ENCODE measurements around the gene KRTAP16-1. TPM values are rescaled to one million over a fixed set of nuclear protein-coding genes. Genes with fewer than 3 reads are reported as not detected.

The KRTAP16-1 gene
- total and polyA plus RNA-seq, 4 donors, result not detected

DNA sequence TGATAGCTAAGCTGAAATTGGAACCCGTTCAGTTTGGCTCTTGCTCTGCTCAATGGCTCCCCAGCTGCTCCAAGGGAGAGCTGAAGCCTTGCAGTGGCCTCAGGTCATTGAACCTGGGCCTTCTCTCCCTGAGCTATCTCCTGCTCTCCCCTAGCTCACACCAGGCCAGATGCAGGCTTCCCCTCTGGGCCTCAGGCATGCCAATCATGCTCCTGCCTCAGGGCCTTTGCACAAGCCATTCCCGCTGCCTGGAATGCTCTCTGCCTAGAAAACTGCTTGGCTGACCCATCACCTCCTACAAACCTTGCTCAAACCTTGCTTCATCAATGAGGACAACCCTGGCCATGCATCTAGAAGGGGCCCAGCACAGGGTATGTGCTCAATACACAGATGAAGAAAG is 23.1 kb upstream of the KRTAP16-1 start:
- 67% methylated on average over 1 of the region's 2 CpGs for whole genome bisulfite sequencing (ENCODE audit: insufficient coverage)
- no peak for DNase-seq (ENCODE audit: low read depth in 4 of 6, low spot score in 6 of 6)
- H3K27ac ChIP-seq (ENCODE audit: low read depth, low read length), result no peak overlapping the region
- peaks cover 10% of the 10 kb centered on the region for H3K4me1 ChIP-seq (ENCODE audit: control insufficient read depth, insufficient read depth, low read length)
- no peak overlapping the region for H3K4me3 ChIP-seq (ENCODE audit: low read depth, low read length)
- no peaks in the 10 kb centered on the region for H3K9me3 ChIP-seq (ENCODE audit: control insufficient read depth, insufficient read depth, low read length)
- H3K36me3 ChIP-seq (ENCODE audit: control insufficient read depth, insufficient read depth, low read length), result no peaks in the 10 kb centered on the region
- no peaks in the 10 kb centered on the region for H3K27me3 ChIP-seq (ENCODE audit: control insufficient read depth, insufficient read depth, low read length)

DNA sequence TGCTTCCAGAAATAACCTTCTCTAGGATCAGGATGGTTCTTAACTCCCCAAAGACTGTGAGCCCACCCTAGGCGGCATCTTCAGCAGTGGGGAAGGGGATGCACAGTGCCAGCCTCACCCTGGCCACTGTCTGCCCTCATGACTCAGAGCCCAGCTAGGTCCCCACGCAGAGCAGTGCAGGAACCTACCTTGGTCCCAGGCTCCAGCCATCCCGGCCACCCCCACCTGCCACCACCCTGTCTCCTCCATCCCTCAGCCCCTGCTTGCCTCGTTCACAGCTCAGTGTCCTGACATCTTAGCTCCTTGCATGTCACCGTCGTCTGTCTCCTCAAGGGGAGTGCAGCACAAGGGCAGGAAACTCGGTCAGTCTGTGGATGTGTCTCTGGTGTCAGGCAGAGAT is 22.5 kb upstream of the KRTAP16-1 start:
- Histone ChIP-seq H3K4me1 (ENCODE audit: control insufficient read depth, insufficient read depth, low read length) (peaks cover 11% of the 10 kb centered on the region), H3K27me3 (ENCODE audit: control insufficient read depth, insufficient read depth, low read length) (no peaks in the 10 kb centered on the region), H3K36me3 (ENCODE audit: control insufficient read depth, insufficient read depth, low read length) (no peaks in the 10 kb centered on the region), H3K9me3 (ENCODE audit: control insufficient read depth, insufficient read depth, low read length) (no peaks in the 10 kb centered on the region), H3K27ac (ENCODE audit: low read depth, low read length) (no peak overlapping the region), H3K4me3 (ENCODE audit: low read depth, low read length) (no peak overlapping the region)
- WGBS (ENCODE audit: insufficient coverage), result 68% methylated on average over 5 of the region's 7 CpGs
- DNase-seq (ENCODE audit: low read depth in 4 of 6, low spot score in 6 of 6), result no peak

DNA sequence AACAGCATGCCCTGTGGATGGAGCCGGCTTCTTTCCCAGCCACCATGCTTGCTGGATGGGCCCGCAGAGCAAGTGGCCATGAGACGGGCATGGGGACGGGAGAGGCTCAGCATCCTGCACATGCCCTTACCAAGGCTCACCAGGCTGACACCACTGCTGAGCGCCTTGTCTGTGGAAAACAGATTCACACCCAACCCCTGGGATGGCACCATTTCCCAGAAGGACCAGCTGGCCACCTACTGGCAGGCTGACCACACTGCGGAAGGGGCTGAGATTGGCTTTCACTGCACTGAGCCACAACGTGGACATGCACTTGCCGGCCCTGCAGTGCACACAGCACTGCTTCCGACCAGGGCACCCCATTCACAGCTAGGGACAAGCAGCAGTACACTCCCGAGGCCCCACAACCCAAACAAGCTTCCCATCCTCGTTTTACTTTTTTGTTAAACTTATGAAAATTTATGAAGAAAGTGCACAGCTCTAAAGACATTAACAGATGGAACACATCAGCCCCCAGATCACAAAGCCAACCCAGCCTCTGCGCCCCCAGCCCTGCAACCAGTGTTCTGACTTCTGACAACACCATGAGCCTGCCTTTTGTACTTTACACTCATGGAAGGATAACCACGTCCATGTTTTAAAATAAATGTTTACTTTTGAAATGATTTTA is 20.3 kb upstream of the KRTAP16-1 start:
- peak in 2 of 6 donors; percentile 44 to 47 for DNase-seq (ENCODE audit: low read depth in 4 of 6, low spot score in 6 of 6)
- WGBS (ENCODE audit: insufficient coverage), result 59% methylated on average over 8 of the region's 13 CpGs

DNA sequence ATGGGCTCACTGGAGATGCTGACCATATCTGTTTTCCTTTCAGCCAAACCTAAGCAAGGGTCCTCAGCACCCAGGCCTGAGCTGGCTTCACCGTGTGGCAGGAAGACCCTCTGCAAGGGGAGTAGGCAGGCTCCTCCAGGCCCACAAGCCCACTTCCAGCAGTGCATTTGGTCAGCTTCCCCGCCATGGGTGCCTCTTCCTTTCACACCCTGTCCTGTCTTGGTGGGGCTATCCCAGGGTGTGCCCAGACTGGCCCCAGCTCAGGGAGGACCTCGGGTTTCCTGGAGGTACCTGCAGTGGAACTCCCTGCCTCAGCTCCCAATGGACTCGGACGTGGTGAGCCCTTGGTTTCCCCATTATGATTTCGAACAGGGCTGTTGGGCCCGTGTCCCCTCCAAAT is 19.1 kb upstream of the KRTAP16-1 start:
- H3K27ac ChIP-seq (ENCODE audit: low read depth, low read length), result no peak overlapping the region
- no peak overlapping the region for H3K4me3 ChIP-seq (ENCODE audit: low read depth, low read length)
- peaks cover 11% of the 10 kb centered on the region for H3K4me1 ChIP-seq (ENCODE audit: control insufficient read depth, insufficient read depth, low read length)
- WGBS (ENCODE audit: insufficient coverage), result 85% methylated on average over 7 of the region's 7 CpGs
- H3K9me3 ChIP-seq (ENCODE audit: control insufficient read depth, insufficient read depth, low read length), result no peaks in the 10 kb centered on the region
- DNase-seq (ENCODE audit: low read depth in 4 of 6, low spot score in 6 of 6), result no peak
- H3K36me3 ChIP-seq (ENCODE audit: control insufficient read depth, insufficient read depth, low read length), result no peaks in the 10 kb centered on the region
- no peaks in the 10 kb centered on the region for H3K27me3 ChIP-seq (ENCODE audit: control insufficient read depth, insufficient read depth, low read length)

More for the DNA sequence above, 20.3 kb upstream of the KRTAP16-1 start:
- Histone ChIP-seq H3K36me3 (ENCODE audit: control insufficient read depth, insufficient read depth, low read length) (no peaks in the 10 kb centered on the region), H3K27ac (ENCODE audit: low read depth, low read length) (no peak overlapping the region), H3K27me3 (ENCODE audit: control insufficient read depth, insufficient read depth, low read length) (no peaks in the 10 kb centered on the region), H3K4me1 (ENCODE audit: control insufficient read depth, insufficient read depth, low read length) (peaks cover 11% of the 10 kb centered on the region), H3K9me3 (ENCODE audit: control insufficient read depth, insufficient read depth, low read length) (no peaks in the 10 kb centered on the region), H3K4me3 (ENCODE audit: low read depth, low read length) (no peak overlapping the region)

DNA sequence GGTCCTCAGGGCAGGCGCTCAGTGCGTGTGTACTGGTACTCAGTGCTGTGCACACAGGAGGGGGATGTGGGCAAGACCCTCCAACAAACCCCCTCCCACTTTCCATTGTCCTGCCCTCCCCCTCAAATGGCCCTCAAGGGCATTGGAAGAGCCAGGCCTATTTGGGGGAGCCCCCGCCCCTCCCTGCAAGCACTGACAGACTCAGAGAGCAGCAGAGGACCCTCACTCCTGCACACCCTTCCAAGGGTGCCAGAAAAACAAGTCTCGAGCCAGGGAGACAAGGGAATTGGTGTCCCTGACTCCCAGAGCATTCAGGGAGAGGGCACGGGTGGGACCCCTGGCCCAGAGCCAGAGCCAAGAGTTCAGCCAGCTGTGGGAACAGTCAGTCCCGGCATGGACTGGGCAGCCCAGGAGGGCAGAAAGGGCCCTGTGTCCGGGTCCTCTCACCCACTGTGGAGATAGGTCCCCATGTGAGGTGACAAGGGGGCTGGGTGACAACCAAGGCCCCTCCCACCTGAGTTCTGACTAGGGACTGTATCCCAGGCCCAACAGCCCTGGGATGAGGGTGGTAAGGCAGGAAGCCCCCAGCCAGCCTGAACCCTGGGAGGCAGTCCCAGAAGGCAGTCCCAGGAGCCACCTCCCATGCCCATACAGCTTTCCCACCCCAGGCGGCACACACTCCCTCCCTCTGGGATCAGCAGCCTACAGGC is 18.5 kb upstream of the KRTAP16-1 start:
- peaks cover 11% of the 10 kb centered on the region for H3K4me1 ChIP-seq (ENCODE audit: control insufficient read depth, insufficient read depth, low read length)
- H3K36me3 ChIP-seq (ENCODE audit: control insufficient read depth, insufficient read depth, low read length), result no peaks in the 10 kb centered on the region
- H3K9me3 ChIP-seq (ENCODE audit: control insufficient read depth, insufficient read depth, low read length), result no peaks in the 10 kb centered on the region
- WGBS (ENCODE audit: insufficient coverage), result 82% methylated on average over 8 of the region's 8 CpGs
- no peak overlapping the region for H3K27ac ChIP-seq (ENCODE audit: low read depth, low read length)
- DNase-seq (ENCODE audit: low read depth in 4 of 6, low spot score in 6 of 6), result no peak
- no peak overlapping the region for H3K4me3 ChIP-seq (ENCODE audit: low read depth, low read length)
- no peaks in the 10 kb centered on the region for H3K27me3 ChIP-seq (ENCODE audit: control insufficient read depth, insufficient read depth, low read length)

DNA sequence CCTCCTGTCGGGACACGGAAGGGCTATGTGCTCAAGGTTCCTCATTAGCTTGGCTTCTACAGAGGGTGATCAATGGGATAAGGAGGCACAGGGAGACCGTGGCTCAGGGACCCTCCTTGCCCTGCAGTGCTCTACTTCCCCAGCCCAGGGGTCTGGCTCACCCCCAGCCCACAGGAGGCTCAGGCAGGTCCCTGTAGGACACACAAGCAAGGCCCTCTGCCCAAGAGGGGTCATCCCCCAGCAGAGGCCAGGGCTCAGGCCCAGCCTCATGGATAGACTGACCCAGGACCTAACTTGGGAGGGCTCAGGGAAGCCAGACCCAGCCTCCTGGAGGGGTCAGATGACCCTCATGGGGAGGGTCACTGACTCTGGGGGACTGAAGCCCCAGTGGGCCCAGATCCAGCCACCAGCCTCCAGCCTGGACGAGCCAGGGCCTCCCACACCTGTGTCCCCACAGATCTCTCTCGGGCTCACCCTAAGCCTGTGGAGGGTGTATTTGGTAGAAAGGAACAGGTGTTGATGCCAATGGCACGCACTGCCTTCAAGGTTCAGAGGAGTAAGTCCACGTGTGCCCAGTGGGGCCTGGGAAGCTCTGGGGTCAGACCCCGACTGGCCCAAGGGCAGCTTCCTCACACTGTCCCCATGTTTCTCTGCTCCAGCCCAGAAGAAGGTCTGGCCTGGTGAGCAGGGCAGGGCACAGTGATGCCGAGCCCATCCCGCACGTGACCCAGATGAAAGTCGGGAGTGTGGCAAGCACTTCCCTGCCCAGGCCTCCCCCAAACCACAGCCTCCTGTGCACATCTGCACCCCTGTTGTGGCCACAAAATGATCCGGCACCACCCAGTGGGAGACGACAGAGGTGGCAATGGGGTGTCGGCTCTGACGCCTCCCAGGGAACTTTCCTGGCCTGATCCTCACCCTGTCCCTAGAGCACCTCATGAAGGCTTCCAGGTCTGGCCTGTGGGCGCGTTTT is 17.4 kb upstream of the KRTAP16-1 start:
- Histone ChIP-seq H3K4me3 (ENCODE audit: low read depth, low read length) (no peak overlapping the region), H3K36me3 (ENCODE audit: control insufficient read depth, insufficient read depth, low read length) (no peaks in the 10 kb centered on the region), H3K4me1 (ENCODE audit: control insufficient read depth, insufficient read depth, low read length) (peaks cover 11% of the 10 kb centered on the region), H3K27me3 (ENCODE audit: control insufficient read depth, insufficient read depth, low read length) (no peaks in the 10 kb centered on the region), H3K27ac (ENCODE audit: low read depth, low read length) (no peak overlapping the region), H3K9me3 (ENCODE audit: control insufficient read depth, insufficient read depth, low read length) (no peaks in the 10 kb centered on the region)
- DNase-seq (ENCODE audit: low read depth in 4 of 6, low spot score in 6 of 6), result no peak
- WGBS (ENCODE audit: insufficient coverage), result 86% methylated on average over 17 of the region's 18 CpGs

DNA sequence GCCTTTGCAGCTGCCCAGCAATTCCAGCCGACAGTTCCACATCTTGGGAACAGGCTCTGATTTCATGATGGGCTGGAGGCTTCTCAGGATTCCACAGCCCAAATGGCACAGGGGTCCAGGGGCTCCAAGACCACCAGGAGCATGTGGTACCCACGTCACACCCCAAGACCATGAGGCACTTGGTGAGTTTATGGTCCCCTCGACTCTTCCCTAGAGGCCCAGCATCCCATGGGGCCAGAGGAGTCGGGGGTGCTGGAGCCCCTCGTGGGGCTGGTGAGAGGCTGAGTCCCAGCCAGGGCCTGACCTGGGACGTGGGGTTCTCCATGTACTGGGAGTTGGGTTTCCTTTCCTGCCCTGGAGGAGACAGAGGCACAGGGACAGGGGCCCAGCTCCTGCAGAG is 16.5 kb upstream of the KRTAP16-1 start:
- peaks cover 11% of the 10 kb centered on the region for H3K4me1 ChIP-seq (ENCODE audit: control insufficient read depth, insufficient read depth, low read length)
- 75% methylated on average over 6 of the region's 6 CpGs for WGBS (ENCODE audit: insufficient coverage)

DNA sequence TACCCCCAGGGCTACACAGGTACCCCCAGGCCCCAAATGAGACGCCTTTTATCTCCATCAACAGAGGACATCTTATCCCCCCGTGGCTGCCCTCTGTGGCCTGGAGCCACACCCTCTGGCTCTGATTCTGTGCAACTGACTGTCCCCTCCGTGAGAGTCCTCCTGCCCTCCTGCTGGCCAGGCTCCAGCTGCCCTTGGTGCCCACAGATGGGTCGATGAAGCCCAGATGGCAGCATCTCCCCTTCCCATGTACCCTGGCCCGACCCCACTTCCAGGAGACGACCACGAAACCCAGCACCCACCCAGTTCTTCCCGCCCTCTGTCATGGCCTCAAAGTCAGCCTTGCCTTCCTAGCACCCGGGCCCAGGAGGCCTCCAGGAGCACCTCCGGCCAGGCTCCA is 16.0 kb upstream of the KRTAP16-1 start:
- no peak for DNase-seq (ENCODE audit: low read depth in 4 of 6, low spot score in 6 of 6)
- no peak overlapping the region for H3K4me3 ChIP-seq (ENCODE audit: low read depth, low read length)
- H3K27ac ChIP-seq (ENCODE audit: low read depth, low read length), result no peak overlapping the region
- H3K27me3 ChIP-seq (ENCODE audit: control insufficient read depth, insufficient read depth, low read length), result no peaks in the 10 kb centered on the region
- no peaks in the 10 kb centered on the region for H3K36me3 ChIP-seq (ENCODE audit: control insufficient read depth, insufficient read depth, low read length)
- H3K9me3 ChIP-seq (ENCODE audit: control insufficient read depth, insufficient read depth, low read length), result no peaks in the 10 kb centered on the region
- 79% methylated on average over 7 of the region's 10 CpGs for WGBS (ENCODE audit: insufficient coverage)
- H3K4me1 ChIP-seq (ENCODE audit: control insufficient read depth, insufficient read depth, low read length), result peaks cover 11% of the 10 kb centered on the region

More for the DNA sequence above, 16.5 kb upstream of the KRTAP16-1 start:
- H3K27me3 ChIP-seq (ENCODE audit: control insufficient read depth, insufficient read depth, low read length), result no peaks in the 10 kb centered on the region
- no peak overlapping the region for H3K4me3 ChIP-seq (ENCODE audit: low read depth, low read length)
- no peak overlapping the region for H3K27ac ChIP-seq (ENCODE audit: low read depth, low read length)
- DNase-seq (ENCODE audit: low read depth in 4 of 6, low spot score in 6 of 6), result no peak
- H3K36me3 ChIP-seq (ENCODE audit: control insufficient read depth, insufficient read depth, low read length), result no peaks in the 10 kb centered on the region
- no peaks in the 10 kb centered on the region for H3K9me3 ChIP-seq (ENCODE audit: control insufficient read depth, insufficient read depth, low read length)

DNA sequence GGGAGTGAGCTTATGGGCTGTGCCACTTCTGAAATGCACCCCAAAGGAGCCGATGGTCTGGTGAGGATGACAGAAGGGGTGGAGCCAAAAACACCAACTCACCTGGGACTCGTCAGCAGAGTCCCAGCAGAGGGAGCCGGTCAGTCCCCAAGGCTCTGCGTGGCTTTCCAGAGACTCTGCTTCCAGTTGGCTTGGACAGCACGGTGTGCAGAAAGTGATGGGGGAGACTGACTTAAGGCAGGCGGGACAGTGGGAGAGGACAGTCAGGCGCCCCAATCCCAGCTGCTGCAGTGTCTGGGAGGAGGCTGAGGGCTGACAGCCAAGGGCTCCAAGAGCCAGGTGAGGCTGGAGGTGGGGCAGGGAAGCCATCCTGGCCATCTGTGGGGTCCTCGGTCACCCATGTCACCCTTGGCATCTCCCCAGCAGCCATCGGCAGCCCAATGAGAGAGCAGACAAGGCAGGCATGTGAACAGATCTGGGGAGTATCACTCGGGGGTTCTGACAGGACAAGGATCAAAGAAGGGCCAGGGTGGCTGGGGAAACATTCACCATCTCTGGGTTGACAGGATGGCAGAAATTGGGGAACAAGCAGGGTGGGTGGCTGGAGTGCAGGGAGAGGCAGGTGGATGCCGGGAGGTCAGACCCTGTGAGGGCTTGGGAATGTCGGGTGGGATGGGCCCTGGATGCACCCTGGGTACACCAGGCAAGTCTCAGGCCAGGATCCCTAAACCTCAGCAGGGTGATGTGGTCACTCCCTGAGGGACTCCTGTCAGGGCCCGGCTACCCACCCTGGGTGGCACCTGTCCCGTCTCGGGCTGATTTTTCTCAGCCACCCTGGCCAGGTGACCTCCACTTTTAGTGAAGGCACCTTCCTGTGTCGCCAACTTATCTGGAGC is 15.3 kb upstream of the KRTAP16-1 start:
- WGBS (ENCODE audit: insufficient coverage), result 75% methylated on average over 16 of the region's 16 CpGs
- DNase-seq (ENCODE audit: low read depth in 4 of 6, low spot score in 6 of 6), result no peak

More for the DNA sequence above, 15.3 kb upstream of the KRTAP16-1 start:
- no peaks in the 10 kb centered on the region for H3K27me3 ChIP-seq (ENCODE audit: control insufficient read depth, insufficient read depth, low read length)
- peaks cover 4% of the 10 kb centered on the region for H3K9me3 ChIP-seq (ENCODE audit: control insufficient read depth, insufficient read depth, low read length)
- H3K27ac ChIP-seq (ENCODE audit: low read depth, low read length), result no peak overlapping the region
- peaks cover 11% of the 10 kb centered on the region for H3K4me1 ChIP-seq (ENCODE audit: control insufficient read depth, insufficient read depth, low read length)
- H3K36me3 ChIP-seq (ENCODE audit: control insufficient read depth, insufficient read depth, low read length), result no peaks in the 10 kb centered on the region
- H3K4me3 ChIP-seq (ENCODE audit: low read depth, low read length), result no peak overlapping the region

Measured in spinal cord (tissue), 10 donors.